ENCODE results near the gene GCHFR. TPM values are rescaled to one million over a fixed set of nuclear protein-coding genes. Genes with fewer than 3 reads are reported as not detected.

Gene GCHFR
- total RNA-seq, 1 donor from 2014 or later = 1.6 TPM

DNA sequence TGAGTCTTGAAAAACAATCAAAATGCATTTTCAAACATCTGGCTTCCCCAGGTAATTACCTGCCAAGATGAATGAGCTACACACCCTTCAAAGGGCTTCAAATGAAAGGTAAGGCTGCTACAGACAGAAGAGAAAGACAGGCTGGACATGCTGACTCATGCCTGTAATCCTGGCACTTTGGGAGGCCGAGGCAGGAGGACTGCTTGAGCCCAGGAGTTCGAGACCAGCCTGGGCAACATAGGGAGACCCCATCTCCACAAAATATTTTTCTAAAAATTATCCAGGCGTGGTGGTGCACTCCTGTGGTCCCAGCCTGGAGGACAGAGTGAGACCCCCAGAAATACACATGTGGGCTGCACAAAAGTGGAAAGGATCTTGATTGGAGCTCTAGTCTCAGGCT lies 28.5 kb downstream of the GCHFR start:
- Mint-ChIP-seq H3K9me3 (ENCODE audit: low read depth) (no peaks in the 10 kb centered on the region), H3K36me3 (ENCODE audit: low read depth) (peaks cover 2% of the 10 kb centered on the region), H3K4me3 (ENCODE audit: unreplicated experiment) (no peak overlapping the region), H3K27ac (ENCODE audit: unreplicated experiment) (no peak overlapping the region), H3K4me1 (ENCODE audit: low read depth) (peaks cover 23% of the 10 kb centered on the region), H3K27me3 (ENCODE audit: low read depth) (no peaks in the 10 kb centered on the region)
- TF ChIP-seq, protein P1, sequence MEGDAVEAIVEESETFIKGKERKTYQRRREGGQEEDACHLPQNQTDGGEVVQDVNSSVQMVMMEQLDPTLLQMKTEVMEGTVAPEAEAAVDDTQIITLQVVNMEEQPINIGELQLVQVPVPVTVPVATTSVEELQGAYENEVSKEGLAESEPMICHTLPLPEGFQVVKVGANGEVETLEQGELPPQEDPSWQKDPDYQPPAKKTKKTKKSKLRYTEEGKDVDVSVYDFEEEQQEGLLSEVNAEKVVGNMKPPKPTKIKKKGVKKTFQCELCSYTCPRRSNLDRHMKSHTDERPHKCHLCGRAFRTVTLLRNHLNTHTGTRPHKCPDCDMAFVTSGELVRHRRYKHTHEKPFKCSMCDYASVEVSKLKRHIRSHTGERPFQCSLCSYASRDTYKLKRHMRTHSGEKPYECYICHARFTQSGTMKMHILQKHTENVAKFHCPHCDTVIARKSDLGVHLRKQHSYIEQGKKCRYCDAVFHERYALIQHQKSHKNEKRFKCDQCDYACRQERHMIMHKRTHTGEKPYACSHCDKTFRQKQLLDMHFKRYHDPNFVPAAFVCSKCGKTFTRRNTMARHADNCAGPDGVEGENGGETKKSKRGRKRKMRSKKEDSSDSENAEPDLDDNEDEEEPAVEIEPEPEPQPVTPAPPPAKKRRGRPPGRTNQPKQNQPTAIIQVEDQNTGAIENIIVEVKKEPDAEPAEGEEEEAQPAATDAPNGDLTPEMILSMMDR (IDR thresholded peaks at IDR 0.05) = no peak
- DNase-seq (ENCODE audit: low spot score) = no peak

DNA sequence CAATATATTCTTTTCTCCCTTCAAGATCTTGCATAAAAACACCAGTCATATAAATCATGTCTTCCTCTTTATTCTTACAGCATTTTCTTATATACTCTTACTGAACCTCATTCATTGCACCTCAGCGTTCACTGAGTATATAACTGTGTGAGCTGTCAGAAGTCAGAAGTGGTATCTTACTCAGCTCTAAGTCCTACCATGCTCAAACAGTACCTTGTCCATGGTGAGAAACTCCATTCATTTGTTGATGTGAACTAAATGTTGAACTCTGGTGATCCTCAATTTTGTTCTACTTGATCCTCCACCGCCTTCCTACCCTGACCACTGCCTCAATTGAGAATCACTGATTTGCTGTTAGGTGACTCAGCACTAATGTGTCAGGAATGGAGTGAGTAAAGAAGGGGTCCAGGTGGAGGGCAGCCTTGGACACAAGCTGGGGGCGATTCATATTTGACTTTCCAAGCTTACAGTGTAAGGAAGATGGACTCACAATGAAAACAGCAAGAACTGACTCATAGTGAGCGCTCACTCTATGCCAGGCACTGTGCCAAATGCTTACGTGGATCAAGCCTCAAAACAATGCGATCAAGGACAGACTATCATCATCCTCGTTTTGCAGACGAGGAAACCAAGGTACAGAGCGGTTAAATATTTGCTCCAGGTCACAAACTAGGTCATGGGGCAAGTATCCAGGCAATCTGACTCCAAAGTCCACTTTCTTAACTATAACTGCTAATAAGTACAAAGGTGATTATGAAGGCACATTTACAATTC lies 29.5 kb downstream of the GCHFR start:
- H3K4me3 Mint-ChIP-seq (ENCODE audit: unreplicated experiment) = no peak overlapping the region
- peaks cover 19% of the 10 kb centered on the region for H3K4me1 Mint-ChIP-seq (ENCODE audit: low read depth)
- no peaks in the 10 kb centered on the region for H3K27me3 Mint-ChIP-seq (ENCODE audit: low read depth)
- H3K9me3 Mint-ChIP-seq (ENCODE audit: low read depth) = no peaks in the 10 kb centered on the region
- DNase-seq (ENCODE audit: low spot score) = no peak
- peak overlapping the region; percentile 65 for H3K27ac Mint-ChIP-seq (ENCODE audit: unreplicated experiment)
- TF ChIP-seq, protein P1 (IDR thresholded peaks at IDR 0.05) = no peak
- peaks cover 3% of the 10 kb centered on the region for H3K36me3 Mint-ChIP-seq (ENCODE audit: low read depth)

DNA sequence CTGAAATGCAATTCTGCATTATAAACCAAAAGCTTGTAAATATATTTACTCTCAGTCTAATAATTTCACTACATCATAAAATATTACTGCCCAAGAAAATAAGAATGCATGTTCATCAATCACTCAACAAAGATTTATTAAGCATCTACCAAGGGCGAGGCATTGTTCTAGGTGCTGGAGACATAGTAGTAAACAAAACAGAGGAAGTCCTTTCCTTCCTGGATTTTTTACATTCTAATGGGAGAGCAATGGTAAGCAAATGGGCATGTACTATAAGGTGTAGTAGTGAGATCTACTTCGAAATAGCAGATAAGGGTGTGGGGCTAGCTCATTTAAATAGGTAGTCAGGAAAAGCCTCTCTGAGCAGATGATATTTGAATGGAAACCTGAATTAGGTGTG lies 32.2 kb downstream of the GCHFR start:
- Mint-ChIP-seq H3K27me3 (ENCODE audit: low read depth) (no peaks in the 10 kb centered on the region), H3K9me3 (ENCODE audit: low read depth) (no peaks in the 10 kb centered on the region), H3K4me3 (ENCODE audit: unreplicated experiment) (no peak overlapping the region), H3K4me1 (ENCODE audit: low read depth) (peaks cover 15% of the 10 kb centered on the region), H3K27ac (ENCODE audit: unreplicated experiment) (no peak overlapping the region), H3K36me3 (ENCODE audit: low read depth) (peaks cover 7% of the 10 kb centered on the region)
- no peak for DNase-seq (ENCODE audit: low spot score)
- TF ChIP-seq, protein P1 (IDR thresholded peaks at IDR 0.05) = no peak

DNA sequence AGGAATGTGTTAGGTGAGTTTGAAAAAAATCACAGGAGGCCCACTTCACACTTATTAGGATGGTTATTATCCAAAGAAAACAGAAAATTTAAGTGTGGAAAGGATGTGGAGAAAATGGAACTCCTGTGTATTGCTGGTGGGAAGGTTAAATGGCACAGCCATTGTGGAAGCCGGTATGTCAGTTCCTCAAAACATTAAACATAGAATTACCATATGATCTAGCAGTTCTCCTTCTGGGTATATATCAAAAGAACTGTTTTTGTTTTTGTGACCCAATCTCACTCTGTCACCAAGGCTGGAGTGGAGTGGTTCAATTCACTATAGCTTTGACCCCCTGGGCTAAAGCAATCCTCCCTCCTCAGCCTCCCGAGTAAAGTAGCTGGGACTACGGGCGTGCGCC lies 32.6 kb downstream of the GCHFR start:
- Mint-ChIP-seq H3K27ac (ENCODE audit: unreplicated experiment) (no peak overlapping the region), H3K27me3 (ENCODE audit: low read depth) (no peaks in the 10 kb centered on the region), H3K36me3 (ENCODE audit: low read depth) (peaks cover 9% of the 10 kb centered on the region), H3K4me3 (ENCODE audit: unreplicated experiment) (no peak overlapping the region), H3K4me1 (ENCODE audit: low read depth) (peaks cover 15% of the 10 kb centered on the region), H3K9me3 (ENCODE audit: low read depth) (no peaks in the 10 kb centered on the region)
- no peak for DNase-seq (ENCODE audit: low spot score)
- TF ChIP-seq, protein P1 (IDR thresholded peaks at IDR 0.05) = no peak

DNA sequence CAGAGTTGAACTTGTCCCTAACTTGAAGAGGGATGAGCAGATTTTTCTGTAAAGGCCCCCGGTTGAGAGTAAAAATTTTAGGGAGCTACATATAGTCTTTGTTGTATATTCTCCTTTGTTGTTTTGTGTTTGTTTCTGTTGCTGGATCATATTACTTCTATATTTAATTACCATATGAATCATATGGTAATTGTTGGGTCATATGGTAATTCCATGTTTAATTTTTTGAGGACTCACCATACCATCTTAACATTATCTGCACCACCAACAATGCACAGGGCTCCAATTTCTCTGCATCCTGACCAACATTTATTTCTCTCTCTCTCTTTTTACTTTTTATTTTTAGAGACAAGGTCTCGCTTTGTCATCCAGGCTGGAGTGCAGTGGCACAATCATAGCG lies 35.7 kb downstream of the GCHFR start:
- TF ChIP-seq, protein P1 (IDR thresholded peaks at IDR 0.05) = no peak
- Mint-ChIP-seq H3K4me3 (ENCODE audit: unreplicated experiment) (no peak overlapping the region), H3K4me1 (ENCODE audit: low read depth) (peaks cover 5% of the 10 kb centered on the region), H3K9me3 (ENCODE audit: low read depth) (no peaks in the 10 kb centered on the region), H3K27me3 (ENCODE audit: low read depth) (no peaks in the 10 kb centered on the region), H3K27ac (ENCODE audit: unreplicated experiment) (no peak overlapping the region), H3K36me3 (ENCODE audit: low read depth) (peaks cover 9% of the 10 kb centered on the region)
- DNase-seq (ENCODE audit: low spot score) = no peak

Measured in chondrocyte (in vitro differentiated cells).